IPS DF 19.7 (cell line): ENCODE results near the gene SDHC.
"Not testable (repeated sequence)": the region's sequence is repeated elsewhere in the genome, so short reads cannot be mapped to it uniquely, and the experiment has no call there.

Experiments used
- DNase-seq: peaks from one replicate; pipeline ENCODE4 v3.0.0-alpha.2; 2013; ENCODE audit warnings: low read depth, low spot score

The SDHC gene

DNA sequence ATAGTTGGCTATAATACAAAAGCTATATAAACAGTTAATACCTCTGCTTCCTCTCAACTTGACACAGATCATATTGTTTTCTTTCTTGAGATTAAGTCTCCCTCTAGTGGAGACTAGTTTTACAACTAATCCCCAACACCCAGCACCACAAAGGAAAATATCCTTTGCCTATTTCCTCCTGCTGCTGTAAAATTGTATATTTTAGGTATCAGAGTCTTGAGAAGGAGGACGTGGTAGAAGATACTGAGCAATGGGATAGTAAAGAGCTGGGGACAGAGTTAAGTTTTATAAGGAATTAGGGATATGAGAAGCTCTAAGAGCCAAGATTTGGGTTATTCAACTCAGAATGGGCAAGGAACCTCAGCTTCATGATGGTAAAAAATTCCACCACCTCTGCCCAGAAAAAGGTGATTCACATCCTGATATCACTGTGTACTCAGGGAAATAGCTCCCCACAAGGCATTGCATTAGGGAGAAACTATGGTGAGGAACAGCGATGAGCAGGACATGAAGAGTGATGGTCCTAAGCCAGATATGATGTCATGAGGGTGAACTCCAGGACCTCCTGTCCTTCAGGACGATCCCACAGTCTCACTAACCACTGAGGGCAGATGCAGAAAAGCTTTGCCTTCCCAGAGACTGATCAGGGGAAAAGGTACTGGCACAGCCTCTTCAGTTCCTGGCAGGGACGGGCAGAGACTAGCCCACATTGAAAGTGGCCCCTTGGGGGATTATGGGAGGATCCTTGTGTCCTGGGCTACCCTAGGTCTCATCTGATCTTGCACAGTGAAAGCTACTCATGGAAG is 68.2 kb downstream of the SDHC start:
- DNase-seq, result no peak

DNA sequence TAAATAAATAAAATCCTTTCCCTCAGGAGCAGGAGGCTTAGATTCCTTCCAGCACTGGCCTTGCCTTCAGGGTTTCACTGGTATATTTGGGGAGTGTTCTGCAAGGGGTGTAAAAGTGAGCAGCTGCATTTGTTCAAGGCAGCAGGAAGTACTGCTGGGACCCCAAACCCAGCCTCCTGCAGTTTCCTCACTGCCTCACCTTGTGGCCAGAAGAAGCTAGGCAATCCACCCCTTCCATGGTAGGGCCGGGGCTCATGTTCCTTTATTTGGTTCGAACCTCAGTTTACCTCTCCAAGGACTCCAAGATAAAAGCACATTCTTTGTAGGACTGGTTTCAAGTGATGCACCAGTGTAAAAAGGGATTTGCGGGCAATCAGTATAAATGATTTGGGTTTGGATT is 74.5 kb downstream of the SDHC start:
- no peak for DNase-seq

DNA sequence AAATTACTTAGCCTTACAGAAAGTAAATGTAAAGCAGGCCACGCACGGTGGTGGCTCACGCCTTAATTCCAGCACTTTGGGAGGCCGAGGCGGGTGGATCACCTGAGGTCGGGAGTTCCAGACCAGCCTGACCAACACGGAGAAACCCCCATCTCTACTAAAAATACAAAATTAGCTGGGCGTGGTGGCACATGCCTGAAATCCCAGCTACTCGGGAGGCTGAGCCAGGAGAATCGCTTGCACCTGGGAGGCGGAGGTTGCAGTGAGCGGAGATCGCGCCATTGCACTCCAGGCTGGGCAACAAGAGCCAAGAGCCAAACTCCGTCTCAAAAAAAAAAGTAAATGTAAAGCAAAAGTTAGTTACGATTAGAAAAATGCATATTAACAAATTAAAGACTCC is 75.0 kb downstream of the SDHC start:
- DNase-seq, result not testable (repeated sequence)

DNA sequence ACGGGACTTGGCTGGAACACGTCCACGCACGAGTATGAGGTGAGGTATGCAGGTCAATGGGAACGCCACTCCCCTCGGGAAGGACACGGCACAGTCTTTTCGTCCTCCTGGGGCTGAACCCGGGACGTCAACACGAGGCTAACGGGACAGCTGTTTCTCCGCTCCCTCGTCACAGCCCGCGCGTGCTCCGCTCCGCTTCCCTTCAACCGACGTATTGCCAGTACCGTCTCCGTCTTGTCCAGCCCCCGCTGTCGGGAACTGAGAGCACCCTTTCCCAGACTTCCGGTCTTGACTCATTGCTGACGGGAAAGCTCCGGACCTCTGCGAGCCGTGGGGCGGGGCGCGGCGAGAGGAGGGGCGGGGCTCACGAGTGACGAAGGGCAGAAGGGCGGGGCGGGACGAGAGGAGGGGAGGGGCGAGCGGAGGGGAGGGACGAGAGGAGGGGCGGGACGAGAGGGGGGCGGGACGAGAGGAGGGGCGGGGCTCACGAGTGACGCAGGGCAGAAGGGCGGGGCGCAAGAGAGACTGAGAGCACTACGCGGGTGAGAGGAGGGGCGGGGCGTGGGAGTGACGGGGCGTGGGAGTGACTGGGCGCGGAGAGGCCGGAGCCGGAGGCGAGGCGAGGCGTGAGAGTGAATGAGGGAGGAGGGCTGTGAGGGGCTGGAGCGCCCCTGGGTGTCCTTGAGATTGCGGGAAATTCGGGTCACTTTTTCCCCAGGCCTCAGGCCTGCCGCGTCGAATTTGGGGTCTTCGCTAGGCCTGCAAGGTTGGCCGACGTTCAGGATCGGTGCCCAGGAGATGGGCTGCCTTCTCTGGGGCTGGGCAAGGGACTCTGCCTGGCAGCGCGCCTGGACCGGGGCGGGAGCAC is 75.7 kb downstream of the SDHC start:
- DNase-seq, result no peak

DNA sequence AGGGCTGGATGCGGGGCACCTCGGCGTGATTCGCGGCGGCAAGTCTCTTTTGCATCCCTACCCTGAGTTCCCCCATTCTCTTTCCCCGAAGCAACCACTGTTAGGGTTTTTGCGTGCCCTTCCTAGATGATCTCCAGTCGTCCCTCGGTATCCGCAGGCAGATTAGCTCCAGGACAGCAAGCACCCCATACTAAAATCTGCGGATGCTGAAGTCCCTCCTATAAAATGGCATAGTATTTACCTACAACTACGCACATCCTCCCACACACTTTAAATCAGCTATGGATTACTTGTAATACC is 76.3 kb downstream of the SDHC start:
- no peak for DNase-seq

GRCh38 chr1:161391136-161391535 is 77.0 kb downstream of the SDHC start:
- DNase-seq, result not testable (repeated sequence)

DNA sequence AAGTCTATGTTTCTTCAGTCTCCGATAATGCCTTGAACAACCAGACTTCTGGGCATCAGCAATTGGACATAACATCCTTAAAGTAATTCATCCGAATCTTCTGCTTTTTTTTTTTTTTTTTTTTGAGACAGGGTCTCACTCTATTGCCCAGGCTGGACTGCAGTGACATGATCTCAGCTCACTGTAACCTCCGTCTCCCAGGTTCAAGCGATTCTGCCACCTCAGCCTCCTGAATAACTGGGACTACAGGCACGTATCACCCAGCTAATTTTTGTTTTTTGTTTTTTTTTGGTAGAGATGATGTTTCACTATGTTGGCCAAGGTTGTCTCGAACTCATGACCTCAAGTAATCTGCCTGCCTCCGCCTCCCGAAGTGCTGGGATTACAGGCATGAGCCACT is 77.4 kb downstream of the SDHC start:
- DNase-seq, result no peak

DNA sequence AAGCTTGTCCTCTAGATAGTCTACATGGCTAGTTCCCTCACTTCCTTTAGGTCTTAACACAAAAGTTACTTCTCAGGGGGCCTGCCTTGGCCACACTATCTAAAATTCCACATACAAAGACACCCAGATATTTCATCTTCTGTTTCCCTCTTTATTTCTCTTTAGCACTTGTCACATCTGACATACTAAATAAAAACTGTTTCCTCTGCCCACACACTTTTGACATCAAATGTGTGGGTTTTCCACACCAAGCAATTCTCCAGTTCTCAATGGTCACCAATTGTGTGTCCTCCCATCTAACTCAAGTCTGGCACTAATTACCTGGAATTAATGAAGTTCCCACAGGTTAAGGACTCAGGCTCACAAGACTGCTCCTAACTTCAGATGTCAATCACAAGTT is 79.0 kb downstream of the SDHC start:
- no peak for DNase-seq

GRCh38 chr1:161397038-161397437 is 82.9 kb downstream of the SDHC start:
- DNase-seq, result not testable (repeated sequence)

DNA sequence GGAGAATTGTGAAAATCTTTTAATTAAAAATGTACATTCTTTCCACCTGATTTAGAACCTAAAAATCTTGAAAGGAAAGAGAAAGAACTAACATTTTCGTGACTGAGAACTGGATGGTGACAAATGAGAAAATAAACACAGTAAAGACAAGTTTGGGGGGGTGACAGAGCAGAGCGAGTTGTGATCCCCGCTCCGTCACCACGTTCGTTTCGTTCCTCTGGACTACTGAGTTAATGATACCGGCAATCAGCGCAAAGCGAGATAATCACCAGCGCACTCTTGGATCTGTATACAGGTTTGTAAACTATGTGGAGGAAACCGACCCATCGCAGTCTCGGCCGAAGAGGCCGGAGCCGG is 84.7 kb downstream of the SDHC start:
- DNase-seq, result no peak

- peak; percentile 82 for DNase-seq
Measured at GRCh38 chr1:161399257-161399998, 85.2 kb downstream of the SDHC start.

- DNase-seq, result no peak
Measured at GRCh38 chr1:161402446-161402845, 88.3 kb downstream of the SDHC start.

DNA sequence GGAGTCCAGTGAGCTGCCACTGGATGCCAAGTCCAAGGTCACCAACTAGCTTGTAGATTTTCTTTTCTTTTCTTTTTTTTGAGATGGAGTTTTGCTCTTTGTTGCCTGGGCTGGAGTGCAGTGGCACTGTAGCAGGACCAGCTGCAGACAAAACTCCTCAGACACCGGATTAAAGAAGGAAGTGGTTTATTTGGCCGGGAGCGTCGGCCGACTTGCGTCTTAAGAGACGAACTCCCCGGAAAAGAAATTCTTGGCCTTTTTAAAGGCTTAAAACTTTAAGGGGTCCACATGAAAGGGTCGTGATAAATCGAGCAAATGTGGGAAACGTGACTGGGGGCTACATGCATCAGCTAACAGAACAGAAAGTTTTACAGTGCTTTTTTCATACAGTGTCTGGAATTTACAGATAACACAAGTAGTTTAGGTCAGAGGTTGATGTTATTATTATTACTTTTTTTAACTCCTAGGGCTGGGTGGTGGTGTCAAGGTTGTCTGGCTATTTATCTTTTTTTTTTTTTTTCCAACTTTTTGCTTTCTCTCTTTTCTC is 89.9 kb downstream of the SDHC start:
- DNase-seq, result no peak

DNA sequence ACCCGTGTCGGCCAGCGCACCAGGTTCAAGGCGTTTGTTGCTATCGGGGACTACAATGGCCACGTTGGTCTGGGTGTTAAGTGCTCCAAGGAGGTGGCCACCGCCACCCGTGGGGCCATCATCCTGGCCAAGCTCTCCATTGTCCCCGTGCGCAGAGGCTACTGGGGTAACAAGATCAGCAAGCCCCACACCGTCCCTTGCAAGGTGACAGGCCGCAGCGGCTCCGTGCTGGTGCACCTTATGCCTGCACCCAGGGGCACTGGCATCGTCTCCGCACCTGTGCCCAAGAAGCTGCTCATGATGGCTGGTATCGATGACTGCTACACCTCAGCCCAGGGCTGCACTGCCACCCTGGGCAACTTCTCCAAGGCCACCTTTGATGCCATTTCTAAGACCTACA is 92.4 kb downstream of the SDHC start:
- not testable (repeated sequence) for DNase-seq

GRCh38 chr1:161407451-161407985 is 93.3 kb downstream of the SDHC start:
- DNase-seq, result no peak

DNA sequence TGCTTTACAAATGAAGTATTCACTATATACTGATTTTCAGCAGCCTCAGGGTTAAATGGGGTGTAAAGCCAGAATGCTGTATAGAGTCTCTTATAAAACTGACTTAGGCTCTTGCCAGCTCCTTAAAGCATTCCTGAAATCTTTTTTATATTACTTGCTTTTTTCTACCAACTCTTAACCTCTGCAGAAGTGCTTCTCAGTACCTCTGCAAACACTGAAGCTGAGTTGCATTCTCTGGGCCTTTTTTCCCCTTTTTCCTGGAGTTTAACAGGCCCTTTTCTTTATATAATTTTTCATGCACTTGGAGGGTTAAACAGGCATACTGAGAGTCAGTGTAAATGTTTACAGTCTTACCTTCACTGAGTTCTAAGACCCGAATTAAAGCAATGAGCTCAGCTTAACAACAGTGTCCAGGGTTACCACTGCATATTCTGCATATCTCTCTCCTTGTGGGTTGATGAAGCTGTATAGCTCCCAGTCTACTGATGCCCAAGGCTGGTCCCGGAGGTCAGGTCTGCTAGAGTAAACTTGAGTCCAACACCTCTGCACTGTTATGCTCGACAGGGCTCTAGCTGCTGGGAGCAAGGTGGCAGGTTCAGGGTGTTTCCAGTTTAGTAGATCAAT is 94.4 kb downstream of the SDHC start:
- DNase-seq, result no peak

GRCh38 chr1:161409848-161410635 is 95.9 kb downstream of the SDHC start:
- not testable (repeated sequence) for DNase-seq

DNA sequence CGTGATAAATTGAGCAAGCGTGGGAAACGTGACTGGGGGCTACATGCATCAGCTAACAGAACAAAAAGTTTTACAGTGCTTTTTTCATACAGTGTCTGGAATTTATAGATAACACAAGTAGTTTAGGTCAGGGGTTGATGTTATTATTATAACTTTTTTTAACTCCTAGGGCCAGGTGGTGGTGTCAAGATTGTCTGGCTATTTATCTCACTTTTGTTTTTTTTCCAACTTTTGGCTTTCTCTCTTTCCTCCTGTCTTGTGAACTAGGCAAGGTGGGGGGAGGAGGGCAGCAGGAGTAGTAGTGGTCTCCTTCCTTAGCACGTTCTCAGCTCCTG is 96.4 kb downstream of the SDHC start:
- DNase-seq, result not testable (repeated sequence)
